WTC11 (cell line): ENCODE results near the gene GTPBP1. TPM values are rescaled to one million over a fixed set of nuclear protein-coding genes. Genes with fewer than 3 reads are reported as not detected.

ENCODE experiments used
- ATAC-seq: fragments of 200-7000 bp; cut with Tn5 transposase; 2 replicates; pipeline ENCODE4 v1.10.0; 2021; ENCODE audit warnings: mild to moderate bottlenecking, moderate library complexity
- CTCF ChIA-PET: fragments of 300-600 bp; sonication (Branson Sonifier 250); formaldehyde crosslinking; loops from one replicate; lab custom pipeline; 2021; ENCODE audit warnings: antibody characterized with exemption; lab: Charles Lee
- POLR2A ChIA-PET: fragments of 350-600 bp; sonication (Branson Sonifier 250); formaldehyde crosslinking; loops from one replicate; lab custom pipeline; 2021; ENCODE audit warnings: antibody characterized with exemption; lab: Charles Lee
- DNase-seq: peaks from one replicate; pipeline ENCODE4 v3.0.0; 2021; ENCODE audit warnings: low spot score
- H3K27ac Mint-ChIP-seq: 2 replicates; pipeline ENCODE4 v1.8.0; 2021; ENCODE audit warnings: mixed read lengths
- H3K27me3 Mint-ChIP-seq: 2 replicates; pipeline ENCODE4 v1.8.0; 2021; ENCODE audit warnings: low read depth, mild to moderate bottlenecking, moderate library complexity, mixed read lengths
- H3K36me3 Mint-ChIP-seq: 2 replicates; pipeline ENCODE4 v1.8.0; 2021; ENCODE audit warnings: mixed read lengths
- H3K4me1 Mint-ChIP-seq: 2 replicates; pipeline ENCODE4 v1.8.0; 2022; ENCODE audit warnings: mixed read lengths
- H3K4me3 Mint-ChIP-seq: 2 replicates; pipeline ENCODE4 v1.8.0; 2021; ENCODE audit warnings: mild to moderate bottlenecking, moderate library complexity, mixed read lengths
- H3K9me3 Mint-ChIP-seq: 2 replicates; pipeline ENCODE4 v1.8.0; 2021; ENCODE audit warnings: mixed read lengths
- ATF1 ChIP-seq: sonication (generic); formaldehyde crosslinking; IDR thresholded peaks from 2 replicates; pipeline ENCODE4 v1.8.1; 2023; ENCODE audit warnings: mild to moderate bottlenecking, moderate library complexity, missing genetic modification reagents
- CREB1 ChIP-seq: sonication (generic); formaldehyde crosslinking; IDR thresholded peaks from 2 replicates; pipeline ENCODE4 v1.8.0; 2023; ENCODE audit warnings: mild to moderate bottlenecking, missing genetic modification reagents
- CREM ChIP-seq: sonication (generic); formaldehyde crosslinking; IDR thresholded peaks from 2 replicates; pipeline ENCODE4 v1.8.1; 2022; ENCODE audit warnings: mild to moderate bottlenecking, missing genetic modification reagents, moderate library complexity
- GRHL2 ChIP-seq: fragments of 250-450 bp; sonication (Bioruptor Pico); IDR thresholded peaks from 2 replicates; pipeline ENCODE4 v1.8.0; 2022; ENCODE audit warnings: mild to moderate bottlenecking, moderate library complexity; ENCODE audit not compliant: insufficient replicate concordance, severe bottlenecking
- HMGA2 ChIP-seq: fragments of 250-450 bp; sonication (Bioruptor Pico); IDR thresholded peaks from 2 replicates; pipeline ENCODE4 v1.4.0; 2021; ENCODE audit warnings: mild to moderate bottlenecking, moderate library complexity
- NFYB ChIP-seq: sonication (generic); formaldehyde crosslinking; conservative IDR thresholded peaks from 2 replicates; pipeline ENCODE4 v1.8.0; 2022; ENCODE audit warnings: low read depth, missing genetic modification reagents
- SOX15 ChIP-seq: fragments of 250-450 bp; sonication (Bioruptor Pico); IDR thresholded peaks from 2 replicates; pipeline ENCODE4 v1.9.0; 2021; ENCODE audit warnings: mild to moderate bottlenecking
- TCF7 ChIP-seq: sonication (generic); formaldehyde crosslinking; IDR thresholded peaks from 2 replicates; pipeline ENCODE4 v1.8.0; 2022; ENCODE audit warnings: mild to moderate bottlenecking, low read depth, missing genetic modification reagents, moderate library complexity
- TEAD4 ChIP-seq: sonication (generic); formaldehyde crosslinking; IDR thresholded peaks from 2 replicates; pipeline ENCODE4 v1.8.0; 2022; ENCODE audit warnings: mild to moderate bottlenecking, missing genetic modification reagents
- ZNF232 ChIP-seq: sonication (generic); formaldehyde crosslinking; IDR thresholded peaks from 2 replicates; pipeline ENCODE4 v1.8.0; 2022; ENCODE audit warnings: mild to moderate bottlenecking, missing genetic modification reagents
- ZNF263 ChIP-seq: sonication (generic); formaldehyde crosslinking; IDR thresholded peaks from 2 replicates; pipeline ENCODE4 v1.8.1; 2022; ENCODE audit warnings: low read depth, mild to moderate bottlenecking, moderate library complexity, missing genetic modification reagents
- ZNF317 ChIP-seq: sonication (generic); formaldehyde crosslinking; IDR thresholded peaks from 2 replicates; pipeline ENCODE4 v1.8.1; 2023; ENCODE audit warnings: low read depth, mild to moderate bottlenecking, moderate library complexity, missing genetic modification reagents, borderline replicate concordance
- total RNA-seq: library from RNA; stranded (reverse); gene quantifications from 3 replicates; pipeline ENCODE4 v1.2.3, GENCODE V29; 2021
- TF ChIP-seq, protein P1 (sequence below): sonication (generic); formaldehyde crosslinking; conservative IDR thresholded peaks from 2 replicates; pipeline ENCODE4 v1.8.1; 2023; ENCODE audit warnings: mild to moderate bottlenecking, low read depth, missing genetic modification reagents, moderate library complexity
- TF ChIP-seq, protein P2 (sequence below): sonication (generic); formaldehyde crosslinking; IDR thresholded peaks from 2 replicates; pipeline ENCODE4 v1.8.0; 2022; ENCODE audit warnings: mild to moderate bottlenecking, missing genetic modification reagents
- TF ChIP-seq, protein P3 (sequence below): sonication (generic); formaldehyde crosslinking; IDR thresholded peaks from 2 replicates; pipeline ENCODE4 v1.8.1; 2022; ENCODE audit warnings: missing genetic modification reagents, borderline replicate concordance
- TF ChIP-seq, protein P4 (sequence below): fragments of 250-450 bp; sonication (Bioruptor Pico); IDR thresholded peaks from 2 replicates; pipeline ENCODE4 v2.1.2; 2022; ENCODE audit warnings: mild to moderate bottlenecking, moderate library complexity
- TF ChIP-seq, protein P5 (sequence below): sonication (generic); formaldehyde crosslinking; IDR thresholded peaks from 2 replicates; pipeline ENCODE4 v1.8.0; 2022; ENCODE audit warnings: mild to moderate bottlenecking, missing genetic modification reagents
- TF ChIP-seq, protein P6 (sequence below): fragments of 200-600 bp; IDR thresholded peaks from 2 replicates; pipeline ENCODE4 v1.8.0; 2022; ENCODE audit warnings: antibody characterized with exemption
- TF ChIP-seq, protein P7 (sequence below): sonication (generic); formaldehyde crosslinking; IDR thresholded peaks from 2 replicates; pipeline ENCODE4 v1.8.1; 2022; ENCODE audit warnings: low read depth, missing genetic modification reagents, borderline replicate concordance

Gene GTPBP1
- total RNA-seq, 1 experiment from 2014 or later = 108 TPM

DNA sequence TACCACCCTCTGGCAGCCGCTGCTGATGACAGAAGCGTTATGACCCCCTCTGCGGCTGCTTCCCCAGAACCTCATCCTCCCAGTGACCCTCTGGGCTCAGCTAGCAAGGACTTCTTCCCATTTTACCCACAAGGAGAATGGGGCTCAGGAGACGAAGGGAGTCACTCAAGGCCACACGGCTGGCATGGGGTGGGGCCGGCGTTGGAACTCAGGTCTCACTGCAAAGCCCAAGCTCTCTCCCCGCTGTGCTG lies 66.8 kb downstream of the GTPBP1 start:
- POLR2A ChIA-PET = no interaction called here
- Mint-ChIP-seq H3K4me1 (peaks cover 17% of the 10 kb centered on the region), H3K27ac (no peak overlapping the region), H3K4me3 (no peak overlapping the region), H3K36me3 (no peaks in the 10 kb centered on the region), H3K9me3 (no peaks in the 10 kb centered on the region), H3K27me3 (no peaks in the 10 kb centered on the region)
- DNase-seq (no peak), ATAC-seq (no peak)
- no peak for TF ChIP-seq CREB1 (CRISPR knock-in tag)
- no peak for TF ChIP-seq ZNF232 (CRISPR knock-in tag)
- TF ChIP-seq, protein P1, sequence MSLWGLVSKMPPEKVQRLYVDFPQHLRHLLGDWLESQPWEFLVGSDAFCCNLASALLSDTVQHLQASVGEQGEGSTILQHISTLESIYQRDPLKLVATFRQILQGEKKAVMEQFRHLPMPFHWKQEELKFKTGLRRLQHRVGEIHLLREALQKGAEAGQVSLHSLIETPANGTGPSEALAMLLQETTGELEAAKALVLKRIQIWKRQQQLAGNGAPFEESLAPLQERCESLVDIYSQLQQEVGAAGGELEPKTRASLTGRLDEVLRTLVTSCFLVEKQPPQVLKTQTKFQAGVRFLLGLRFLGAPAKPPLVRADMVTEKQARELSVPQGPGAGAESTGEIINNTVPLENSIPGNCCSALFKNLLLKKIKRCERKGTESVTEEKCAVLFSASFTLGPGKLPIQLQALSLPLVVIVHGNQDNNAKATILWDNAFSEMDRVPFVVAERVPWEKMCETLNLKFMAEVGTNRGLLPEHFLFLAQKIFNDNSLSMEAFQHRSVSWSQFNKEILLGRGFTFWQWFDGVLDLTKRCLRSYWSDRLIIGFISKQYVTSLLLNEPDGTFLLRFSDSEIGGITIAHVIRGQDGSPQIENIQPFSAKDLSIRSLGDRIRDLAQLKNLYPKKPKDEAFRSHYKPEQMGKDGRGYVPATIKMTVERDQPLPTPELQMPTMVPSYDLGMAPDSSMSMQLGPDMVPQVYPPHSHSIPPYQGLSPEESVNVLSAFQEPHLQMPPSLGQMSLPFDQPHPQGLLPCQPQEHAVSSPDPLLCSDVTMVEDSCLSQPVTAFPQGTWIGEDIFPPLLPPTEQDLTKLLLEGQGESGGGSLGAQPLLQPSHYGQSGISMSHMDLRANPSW (CRISPR knock-in tag) = no peak
- no peak for TF ChIP-seq ZNF317 (CRISPR knock-in tag)
- TF ChIP-seq TEAD4 = no peak
- no peak for TF ChIP-seq SOX15 (CRISPR knock-in tag)
- TF ChIP-seq, protein P2, sequence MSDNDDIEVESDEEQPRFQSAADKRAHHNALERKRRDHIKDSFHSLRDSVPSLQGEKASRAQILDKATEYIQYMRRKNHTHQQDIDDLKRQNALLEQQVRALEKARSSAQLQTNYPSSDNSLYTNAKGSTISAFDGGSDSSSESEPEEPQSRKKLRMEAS (CRISPR knock-in tag) = no peak
- TF ChIP-seq, protein P3, sequence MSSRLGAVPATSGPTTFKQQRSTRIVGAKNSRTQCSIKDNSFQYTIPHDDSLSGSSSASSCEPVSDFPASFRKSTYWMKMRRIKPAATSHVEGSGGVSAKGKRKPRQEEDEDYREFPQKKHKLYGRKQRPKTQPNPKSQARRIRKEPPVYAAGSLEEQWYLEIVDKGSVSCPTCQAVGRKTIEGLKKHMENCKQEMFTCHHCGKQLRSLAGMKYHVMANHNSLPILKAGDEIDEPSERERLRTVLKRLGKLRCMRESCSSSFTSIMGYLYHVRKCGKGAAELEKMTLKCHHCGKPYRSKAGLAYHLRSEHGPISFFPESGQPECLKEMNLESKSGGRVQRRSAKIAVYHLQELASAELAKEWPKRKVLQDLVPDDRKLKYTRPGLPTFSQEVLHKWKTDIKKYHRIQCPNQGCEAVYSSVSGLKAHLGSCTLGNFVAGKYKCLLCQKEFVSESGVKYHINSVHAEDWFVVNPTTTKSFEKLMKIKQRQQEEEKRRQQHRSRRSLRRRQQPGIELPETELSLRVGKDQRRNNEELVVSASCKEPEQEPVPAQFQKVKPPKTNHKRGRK (CRISPR knock-in tag) = no peak
- TF ChIP-seq, protein P4, sequence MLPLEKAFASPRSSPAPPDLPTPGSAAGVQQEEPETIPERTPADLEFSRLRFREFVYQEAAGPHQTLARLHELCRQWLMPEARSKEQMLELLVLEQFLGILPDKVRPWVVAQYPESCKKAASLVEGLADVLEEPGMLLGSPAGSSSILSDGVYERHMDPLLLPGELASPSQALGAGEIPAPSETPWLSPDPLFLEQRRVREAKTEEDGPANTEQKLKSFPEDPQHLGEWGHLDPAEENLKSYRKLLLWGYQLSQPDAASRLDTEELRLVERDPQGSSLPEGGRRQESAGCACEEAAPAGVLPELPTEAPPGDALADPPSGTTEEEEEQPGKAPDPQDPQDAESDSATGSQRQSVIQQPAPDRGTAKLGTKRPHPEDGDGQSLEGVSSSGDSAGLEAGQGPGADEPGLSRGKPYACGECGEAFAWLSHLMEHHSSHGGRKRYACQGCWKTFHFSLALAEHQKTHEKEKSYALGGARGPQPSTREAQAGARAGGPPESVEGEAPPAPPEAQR (CRISPR knock-in tag) = no peak
- no peak for TF ChIP-seq GRHL2 (CRISPR knock-in tag)
- no peak for TF ChIP-seq CREM
- TF ChIP-seq ZNF263 (CRISPR knock-in tag) = no peak
- no peak for TF ChIP-seq HMGA2 (CRISPR knock-in tag)
- no peak for TF ChIP-seq TCF7
- no peak for TF ChIP-seq ATF1 (CRISPR knock-in tag)
- TF ChIP-seq, protein P5, sequence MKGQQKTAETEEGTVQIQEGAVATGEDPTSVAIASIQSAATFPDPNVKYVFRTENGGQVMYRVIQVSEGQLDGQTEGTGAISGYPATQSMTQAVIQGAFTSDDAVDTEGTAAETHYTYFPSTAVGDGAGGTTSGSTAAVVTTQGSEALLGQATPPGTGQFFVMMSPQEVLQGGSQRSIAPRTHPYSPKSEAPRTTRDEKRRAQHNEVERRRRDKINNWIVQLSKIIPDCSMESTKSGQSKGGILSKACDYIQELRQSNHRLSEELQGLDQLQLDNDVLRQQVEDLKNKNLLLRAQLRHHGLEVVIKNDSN (CRISPR knock-in tag) = no peak
- no peak for TF ChIP-seq NFYB
- TF ChIP-seq, protein P6, sequence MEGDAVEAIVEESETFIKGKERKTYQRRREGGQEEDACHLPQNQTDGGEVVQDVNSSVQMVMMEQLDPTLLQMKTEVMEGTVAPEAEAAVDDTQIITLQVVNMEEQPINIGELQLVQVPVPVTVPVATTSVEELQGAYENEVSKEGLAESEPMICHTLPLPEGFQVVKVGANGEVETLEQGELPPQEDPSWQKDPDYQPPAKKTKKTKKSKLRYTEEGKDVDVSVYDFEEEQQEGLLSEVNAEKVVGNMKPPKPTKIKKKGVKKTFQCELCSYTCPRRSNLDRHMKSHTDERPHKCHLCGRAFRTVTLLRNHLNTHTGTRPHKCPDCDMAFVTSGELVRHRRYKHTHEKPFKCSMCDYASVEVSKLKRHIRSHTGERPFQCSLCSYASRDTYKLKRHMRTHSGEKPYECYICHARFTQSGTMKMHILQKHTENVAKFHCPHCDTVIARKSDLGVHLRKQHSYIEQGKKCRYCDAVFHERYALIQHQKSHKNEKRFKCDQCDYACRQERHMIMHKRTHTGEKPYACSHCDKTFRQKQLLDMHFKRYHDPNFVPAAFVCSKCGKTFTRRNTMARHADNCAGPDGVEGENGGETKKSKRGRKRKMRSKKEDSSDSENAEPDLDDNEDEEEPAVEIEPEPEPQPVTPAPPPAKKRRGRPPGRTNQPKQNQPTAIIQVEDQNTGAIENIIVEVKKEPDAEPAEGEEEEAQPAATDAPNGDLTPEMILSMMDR = no peak
- CTCF ChIA-PET = no interaction called here

DNA sequence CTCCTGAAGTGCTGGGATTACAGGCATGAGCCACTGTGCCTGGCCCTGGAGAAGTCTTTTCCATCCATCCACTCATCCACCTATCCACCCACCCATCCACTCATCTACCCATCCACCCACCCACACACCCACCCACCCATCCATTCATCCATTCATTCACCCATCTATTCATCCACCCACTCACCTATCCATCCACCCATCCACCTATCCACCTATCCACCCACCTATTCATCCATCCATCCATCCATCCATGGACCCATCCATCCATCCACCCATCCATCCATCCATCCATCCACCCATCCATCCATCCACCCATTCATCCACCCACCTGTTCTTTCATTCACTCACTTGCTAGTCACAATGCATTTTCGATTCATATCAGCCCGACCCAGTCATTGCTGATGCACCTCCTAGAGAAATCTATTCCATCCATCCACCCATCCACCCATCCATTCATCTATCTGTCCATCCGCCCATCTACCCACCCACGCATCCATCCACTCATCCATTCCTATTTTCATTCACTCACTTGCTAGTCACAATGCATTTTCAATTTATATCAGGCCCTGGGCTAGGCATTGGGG lies 67.7 kb downstream of the GTPBP1 start:
- Mint-ChIP-seq H3K4me3 (no peak overlapping the region), H3K4me1 (peaks cover 17% of the 10 kb centered on the region), H3K9me3 (no peaks in the 10 kb centered on the region), H3K27ac (no peak overlapping the region), H3K36me3 (no peaks in the 10 kb centered on the region), H3K27me3 (no peaks in the 10 kb centered on the region)
- no peak for DNase-seq
- no peak for ATAC-seq
- ChIA-PET POLR2A (no interaction called here), CTCF (no interaction called here)
- TF ChIP-seq, protein P7, sequence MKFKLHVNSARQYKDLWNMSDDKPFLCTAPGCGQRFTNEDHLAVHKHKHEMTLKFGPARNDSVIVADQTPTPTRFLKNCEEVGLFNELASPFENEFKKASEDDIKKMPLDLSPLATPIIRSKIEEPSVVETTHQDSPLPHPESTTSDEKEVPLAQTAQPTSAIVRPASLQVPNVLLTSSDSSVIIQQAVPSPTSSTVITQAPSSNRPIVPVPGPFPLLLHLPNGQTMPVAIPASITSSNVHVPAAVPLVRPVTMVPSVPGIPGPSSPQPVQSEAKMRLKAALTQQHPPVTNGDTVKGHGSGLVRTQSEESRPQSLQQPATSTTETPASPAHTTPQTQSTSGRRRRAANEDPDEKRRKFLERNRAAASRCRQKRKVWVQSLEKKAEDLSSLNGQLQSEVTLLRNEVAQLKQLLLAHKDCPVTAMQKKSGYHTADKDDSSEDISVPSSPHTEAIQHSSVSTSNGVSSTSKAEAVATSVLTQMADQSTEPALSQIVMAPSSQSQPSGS (CRISPR knock-in tag) = no peak
